GM13976 (cell line): Measurements from ENCODE around the gene C4orf36.

Experiments
- DNase-seq: peaks from one replicate; pipeline ENCODE4 v3.0.0; 2012; ENCODE audit warnings: low spot score
- in situ Hi-C: fragments of 300-500 bp; cut with MboI; formaldehyde crosslinking; loops from one replicate; pipeline ENCODE4 v1.12.0; 2022; ENCODE audit warnings: low sequenced_read_pairs, mixed read lengths, inconsistent platforms; ENCODE audit not compliant: unreplicated experiment
- TF ChIP-seq, protein P1 (sequence below): IDR thresholded peaks from 2 replicates; pipeline ENCODE4 v1.5.1; 2012; ENCODE audit warnings: borderline replicate concordance, mild to moderate bottlenecking; ENCODE audit not compliant: insufficient read depth; ENCODE audit errors: extremely low read depth, missing control alignments, control extremely low read depth

The C4orf36 gene

DNA sequence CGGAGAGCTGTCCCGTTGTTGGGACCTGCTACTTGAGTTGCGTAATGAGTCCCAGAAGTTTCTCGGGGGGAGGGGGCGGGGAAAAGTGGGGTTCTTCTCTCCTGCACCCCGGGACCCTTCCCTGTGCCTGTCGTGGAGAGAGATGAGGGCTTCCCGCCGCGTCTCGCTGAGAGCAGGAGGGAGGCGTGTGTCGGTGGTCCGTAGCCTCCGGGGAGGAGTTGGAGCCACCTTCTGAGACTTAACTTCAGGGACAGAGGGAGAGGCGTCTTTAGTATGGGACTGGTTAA lies 43.3 kb upstream of the C4orf36 start:
- DNase-seq: no peak
- in situ Hi-C loops: loop anchor here (5.0 to 25.0 kb wide), 2 partner anchors 157 to 502 kb away; no protein-coding TSS in a partner anchor
- TF ChIP-seq, protein P1, sequence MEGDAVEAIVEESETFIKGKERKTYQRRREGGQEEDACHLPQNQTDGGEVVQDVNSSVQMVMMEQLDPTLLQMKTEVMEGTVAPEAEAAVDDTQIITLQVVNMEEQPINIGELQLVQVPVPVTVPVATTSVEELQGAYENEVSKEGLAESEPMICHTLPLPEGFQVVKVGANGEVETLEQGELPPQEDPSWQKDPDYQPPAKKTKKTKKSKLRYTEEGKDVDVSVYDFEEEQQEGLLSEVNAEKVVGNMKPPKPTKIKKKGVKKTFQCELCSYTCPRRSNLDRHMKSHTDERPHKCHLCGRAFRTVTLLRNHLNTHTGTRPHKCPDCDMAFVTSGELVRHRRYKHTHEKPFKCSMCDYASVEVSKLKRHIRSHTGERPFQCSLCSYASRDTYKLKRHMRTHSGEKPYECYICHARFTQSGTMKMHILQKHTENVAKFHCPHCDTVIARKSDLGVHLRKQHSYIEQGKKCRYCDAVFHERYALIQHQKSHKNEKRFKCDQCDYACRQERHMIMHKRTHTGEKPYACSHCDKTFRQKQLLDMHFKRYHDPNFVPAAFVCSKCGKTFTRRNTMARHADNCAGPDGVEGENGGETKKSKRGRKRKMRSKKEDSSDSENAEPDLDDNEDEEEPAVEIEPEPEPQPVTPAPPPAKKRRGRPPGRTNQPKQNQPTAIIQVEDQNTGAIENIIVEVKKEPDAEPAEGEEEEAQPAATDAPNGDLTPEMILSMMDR: no peak

DNA sequence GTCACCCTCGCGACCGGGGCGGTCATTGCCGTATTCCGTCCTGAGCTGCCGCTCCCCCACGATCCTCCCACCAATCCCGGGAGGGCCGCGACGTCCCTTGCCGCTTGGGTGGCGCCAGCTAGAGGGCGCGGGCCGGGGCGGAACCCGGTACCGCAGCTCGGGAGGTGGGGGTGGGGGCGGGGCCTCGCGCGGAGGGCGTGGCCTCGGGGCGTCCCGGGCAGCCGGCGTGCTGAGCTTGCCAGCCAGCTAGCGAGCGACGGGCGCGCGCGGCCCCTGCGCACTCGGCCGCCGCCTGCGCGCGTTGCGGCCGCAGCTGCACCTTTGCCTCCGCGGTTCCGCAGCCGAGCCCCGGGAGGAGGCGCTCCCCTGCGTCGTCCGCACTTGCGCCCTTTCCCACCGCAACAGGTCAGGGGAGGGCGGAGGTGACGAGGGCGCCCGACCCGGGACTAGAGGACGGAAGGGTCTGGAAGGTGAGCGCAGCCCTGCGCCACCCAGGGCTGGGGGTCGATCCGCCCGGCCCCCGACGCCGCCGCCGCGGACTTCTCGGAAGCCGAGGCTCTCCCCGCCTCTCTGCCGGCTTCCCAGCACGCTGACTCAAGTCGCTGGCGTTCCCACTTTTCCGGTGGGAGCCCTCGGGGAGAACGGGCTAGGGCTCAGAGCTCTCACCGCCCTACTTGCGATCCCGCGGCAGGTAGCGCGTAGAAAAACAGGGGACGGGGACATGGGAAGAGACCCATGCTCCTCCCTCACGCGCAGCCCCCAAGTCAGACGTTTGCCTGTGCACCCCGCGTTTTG lies 42.7 kb upstream of the C4orf36 start, which contains the start of gene AFF1:
TSS of gene AFF1 (plus strand) at position 241 of the 795 bp plus-strand sequence. CDS start 13,523 bp downstream, outside the sequence.
- in situ Hi-C loops: loop anchor here (5.0 to 25.0 kb wide), 2 partner anchors 157 to 502 kb away; no protein-coding TSS in a partner anchor
- peak; percentile 95 for DNase-seq
- TF ChIP-seq, protein P1: peak; percentile 45

DNA sequence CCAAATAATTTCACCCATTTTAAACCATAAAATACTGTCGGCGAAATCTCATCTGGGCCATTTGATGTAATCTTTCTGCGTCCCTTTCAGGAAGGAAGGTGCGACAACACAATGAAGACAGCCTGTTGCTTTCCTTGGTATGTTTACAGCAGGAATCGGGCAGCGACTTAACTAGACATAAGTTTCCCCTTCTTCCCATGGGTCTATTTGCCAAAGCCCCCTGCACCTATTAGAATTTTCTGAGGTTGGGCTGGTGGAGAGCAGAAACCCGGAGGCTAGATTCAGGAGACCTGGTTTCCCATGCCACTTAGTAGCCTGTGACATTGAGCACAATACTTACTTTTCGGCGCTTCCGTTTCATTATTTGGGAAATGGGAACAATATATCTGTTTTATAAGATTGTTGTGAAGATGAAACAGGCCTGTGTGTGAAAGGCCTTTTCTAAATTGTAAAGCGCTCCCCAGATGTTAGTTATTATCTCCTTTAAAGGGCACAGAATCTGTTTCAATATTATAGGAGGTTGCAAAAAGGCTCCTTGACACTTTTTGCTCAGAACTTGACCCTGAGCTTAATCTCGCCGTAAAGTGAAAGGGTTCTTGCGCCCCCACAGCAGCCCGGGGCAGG lies 42.0 kb upstream of the C4orf36 start:
- no peak for DNase-seq
- TF ChIP-seq, protein P1: no peak
- in situ Hi-C loops: loop anchor here (25.0 kb wide), 1 partner anchor 503 kb away; no protein-coding TSS in a partner anchor

DNA sequence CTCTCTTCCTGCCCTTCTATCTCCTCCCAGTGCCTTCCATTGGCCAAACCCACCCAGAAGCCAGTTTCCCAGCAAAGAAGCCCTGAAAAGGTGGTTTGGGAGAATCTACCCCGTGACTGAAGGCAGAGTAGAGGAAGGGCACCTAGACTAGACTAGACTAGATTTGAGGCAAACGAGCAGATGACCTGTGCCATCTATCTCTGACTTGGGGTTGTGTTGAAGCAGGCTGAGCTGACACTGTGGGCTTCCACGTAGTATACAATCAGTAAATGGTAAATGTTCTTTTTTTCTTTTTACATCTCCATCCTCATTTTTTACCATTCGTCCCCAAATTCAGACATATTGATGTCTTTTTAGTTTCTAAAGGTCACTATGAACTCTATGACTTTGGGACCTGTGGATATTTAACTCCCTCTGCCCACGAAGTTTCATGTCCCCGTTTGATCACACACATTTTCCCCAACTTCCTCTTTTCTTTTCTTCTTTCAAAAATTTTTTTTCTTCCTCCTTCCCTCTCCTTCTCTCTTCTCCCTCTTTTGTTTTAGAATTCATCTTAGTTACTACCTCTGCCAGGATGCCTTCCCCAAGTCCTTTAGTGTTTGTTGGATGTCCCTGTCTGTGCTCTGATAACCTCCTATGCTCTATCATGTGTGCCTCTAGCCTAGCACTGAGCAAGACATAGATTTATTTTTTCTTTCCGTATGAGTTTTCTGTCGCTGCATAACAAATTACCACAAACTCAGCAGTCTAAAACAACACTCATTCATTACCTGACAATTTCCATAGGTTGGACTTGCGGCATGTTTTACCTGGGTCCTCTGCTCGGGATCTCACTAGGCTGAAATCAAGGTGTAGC lies 36.4 kb upstream of the C4orf36 start:
- in situ Hi-C loops: loop anchor here (10.0 to 25.0 kb wide), 2 partner anchors 306 to 509 kb away; no protein-coding TSS in a partner anchor
- DNase-seq: no peak
- TF ChIP-seq, protein P1: no peak

DNA sequence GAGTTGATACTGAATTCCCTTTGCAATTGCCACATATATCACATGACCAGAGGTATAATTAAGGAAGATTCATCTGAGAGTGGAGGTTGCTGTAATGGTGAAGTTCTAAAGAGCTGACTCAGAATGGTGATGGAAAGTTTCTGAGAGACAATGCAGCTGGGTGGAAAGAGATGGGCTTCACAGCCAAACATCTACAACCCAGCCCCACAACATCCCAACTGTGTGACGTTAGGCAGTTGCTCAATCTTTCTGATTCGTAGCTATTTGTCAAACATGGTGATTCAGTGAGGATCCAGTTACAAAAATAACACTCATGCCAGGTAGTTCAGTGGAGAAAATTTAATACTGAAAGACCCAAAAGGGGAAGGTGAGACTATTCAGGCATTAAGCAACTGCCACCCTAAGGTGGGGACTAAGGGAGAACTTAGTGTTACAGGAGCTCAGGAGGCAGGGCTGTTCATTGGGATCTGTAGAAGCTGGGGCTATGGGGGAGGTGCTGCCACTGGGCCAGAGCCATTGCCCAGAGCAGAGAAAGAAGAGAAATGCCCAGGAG lies 35.7 kb upstream of the C4orf36 start:
- DNase-seq: no peak
- TF ChIP-seq, protein P1: no peak
- in situ Hi-C loops: loop anchor here (10.0 to 25.0 kb wide), 2 partner anchors 307 to 509 kb away; no protein-coding TSS in a partner anchor
